Measurements from ENCODE around the gene CFAP157. TPM values are rescaled to one million over a fixed set of nuclear protein-coding genes. Genes with fewer than 3 reads are reported as not detected.

The CFAP157 gene
- total and polyA plus RNA-seq, 2 of the 13 experiments (the other 11 are each of a cell fraction or from before 2014, with no cell fraction given) = 0.07 TPM; not detected in 1

- H3K9ac ChIP-seq (ENCODE audit: insufficient read depth, low read depth, low read length) = no peak overlapping the region
- no peak for ATAC-seq
- no TSS peak for BruUV-seq (replicated peaks)
- H3K36me3 ChIP-seq (replicated peaks in 1 of 2; ENCODE audit: control insufficient read depth in 1 of 2, insufficient read depth in 2 of 2, low read length in 2 of 2) = no peaks in the 10 kb centered on the region
- 68% methylated on average over 9 of the region's 9 CpGs for WGBS (ENCODE audit: low lambda C conversion rate)
- H3K9me3 ChIP-seq (ENCODE audit: low read length) = no peaks in the 10 kb centered on the region
- DNase-seq (ENCODE audit: low spot score) = no peak
- no peak overlapping the region for H2AFZ ChIP-seq (ENCODE audit: low read length)
- no peaks in the 10 kb centered on the region for H3K4me1 ChIP-seq (ENCODE audit: insufficient read depth, low read length)
- ChIA-PET POLR2A (no interaction called here), CTCF (ENCODE audit: low intra/inter-chr PET ratio, low total read pairs) (no interaction called here)
- no peaks in the 10 kb centered on the region for H4K20me1 ChIP-seq (ENCODE audit: insufficient read depth, low read length)
- no peak for FAIRE-seq
- H3K27ac ChIP-seq (ENCODE audit: extremely low read length, insufficient read depth, low read length) = no peak overlapping the region
- H3K4me3 ChIP-seq (replicated peaks in 1 of 3; ENCODE audit: insufficient read depth in 1 of 3, low read depth in 2 of 3, low read length in 3 of 3) = no peak overlapping the region
- TF ChIP-seq CREB1 (IDR thresholded peaks at IDR 0.05) (peak; percentile 88), CREB1 (CRISPR knock-in tag; IDR thresholded peaks at IDR 0.05) (no peak)
- TF ChIP-seq, protein P1, sequence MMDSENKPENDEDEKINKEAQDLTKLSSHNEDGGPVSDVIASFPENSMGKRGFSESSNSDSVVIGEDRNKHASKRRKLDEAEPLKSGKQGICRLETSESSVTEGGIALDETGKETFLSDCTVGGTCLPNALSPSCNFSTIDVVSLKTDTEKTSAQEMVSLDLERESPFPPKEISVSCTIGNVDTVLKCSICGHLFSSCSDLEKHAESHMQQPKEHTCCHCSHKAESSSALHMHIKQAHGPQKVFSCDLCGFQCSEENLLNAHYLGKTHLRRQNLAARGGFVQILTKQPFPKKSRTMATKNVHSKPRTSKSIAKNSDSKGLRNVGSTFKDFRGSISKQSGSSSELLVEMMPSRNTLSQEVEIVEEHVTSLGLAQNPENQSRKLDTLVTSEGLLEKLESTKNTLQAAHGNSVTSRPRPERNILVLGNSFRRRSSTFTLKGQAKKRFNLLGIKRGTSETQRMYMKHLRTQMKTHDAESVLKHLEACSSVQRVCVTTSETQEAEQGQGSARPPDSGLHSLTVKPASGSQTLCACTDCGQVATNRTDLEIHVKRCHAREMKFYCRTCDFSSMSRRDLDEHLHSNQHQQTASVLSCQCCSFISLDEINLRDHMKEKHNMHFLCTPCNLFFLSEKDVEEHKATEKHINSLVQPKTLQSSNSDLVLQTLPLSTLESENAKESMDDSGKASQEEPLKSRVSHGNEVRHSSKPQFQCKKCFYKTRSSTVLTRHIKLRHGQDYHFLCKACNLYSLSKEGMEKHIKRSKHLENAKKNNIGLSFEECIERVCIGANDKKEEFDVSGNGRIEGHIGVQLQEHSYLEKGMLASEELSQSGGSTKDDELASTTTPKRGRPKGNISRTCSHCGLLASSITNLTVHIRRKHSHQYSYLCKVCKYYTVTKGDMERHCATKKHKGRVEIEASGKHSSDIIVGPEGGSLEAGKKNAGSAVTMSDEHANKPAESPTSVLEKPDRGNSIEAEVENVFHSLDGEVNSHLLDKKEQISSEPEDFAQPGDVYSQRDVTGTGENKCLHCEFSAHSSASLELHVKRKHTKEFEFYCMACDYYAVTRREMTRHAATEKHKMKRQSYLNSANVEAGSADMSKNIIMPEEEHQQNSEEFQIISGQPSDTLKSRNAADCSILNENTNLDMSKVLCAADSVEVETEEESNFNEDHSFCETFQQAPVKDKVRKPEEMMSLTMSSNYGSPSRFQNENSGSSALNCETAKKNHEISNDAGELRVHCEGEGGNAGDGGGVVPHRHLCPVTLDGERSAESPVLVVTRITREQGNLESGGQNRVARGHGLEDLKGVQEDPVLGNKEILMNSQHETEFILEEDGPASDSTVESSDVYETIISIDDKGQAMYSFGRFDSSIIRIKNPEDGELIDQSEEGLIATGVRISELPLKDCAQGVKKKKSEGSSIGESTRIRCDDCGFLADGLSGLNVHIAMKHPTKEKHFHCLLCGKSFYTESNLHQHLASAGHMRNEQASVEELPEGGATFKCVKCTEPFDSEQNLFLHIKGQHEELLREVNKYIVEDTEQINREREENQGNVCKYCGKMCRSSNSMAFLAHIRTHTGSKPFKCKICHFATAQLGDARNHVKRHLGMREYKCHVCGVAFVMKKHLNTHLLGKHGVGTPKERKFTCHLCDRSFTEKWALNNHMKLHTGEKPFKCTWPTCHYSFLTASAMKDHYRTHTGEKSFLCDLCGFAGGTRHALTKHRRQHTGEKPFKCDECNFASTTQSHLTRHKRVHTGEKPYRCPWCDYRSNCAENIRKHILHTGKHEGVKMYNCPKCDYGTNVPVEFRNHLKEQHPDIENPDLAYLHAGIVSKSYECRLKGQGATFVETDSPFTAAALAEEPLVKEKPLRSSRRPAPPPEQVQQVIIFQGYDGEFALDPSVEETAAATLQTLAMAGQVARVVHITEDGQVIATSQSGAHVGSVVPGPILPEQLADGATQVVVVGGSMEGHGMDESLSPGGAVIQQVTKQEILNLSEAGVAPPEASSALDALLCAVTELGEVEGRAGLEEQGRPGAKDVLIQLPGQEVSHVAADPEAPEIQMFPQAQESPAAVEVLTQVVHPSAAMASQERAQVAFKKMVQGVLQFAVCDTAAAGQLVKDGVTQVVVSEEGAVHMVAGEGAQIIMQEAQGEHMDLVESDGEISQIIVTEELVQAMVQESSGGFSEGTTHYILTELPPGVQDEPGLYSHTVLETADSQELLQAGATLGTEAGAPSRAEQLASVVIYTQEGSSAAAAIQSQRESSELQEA (CRISPR knock-in tag; IDR thresholded peaks at IDR 0.05; ENCODE audit: not compliant biosample characterization) = no peak
- no peak overlapping the region for H3K4me2 ChIP-seq (ENCODE audit: low read depth, low read length)
- no peaks in the 10 kb centered on the region for H3K79me2 ChIP-seq (ENCODE audit: insufficient read depth, low read length)
- intact Hi-C loops (cut with micrococcal nuclease; ENCODE audit: unreplicated experiment) (no loop called here), in situ Hi-C loops (cut with HindIII; ENCODE audit: extremely low pct_ligation_motif_present, low pct_unique_long_range_greater_than_20kb) (no loop called here)
- H3K27me3 ChIP-seq (ENCODE audit: control insufficient read depth in 1 of 2, insufficient read depth in 2 of 2, low read length in 2 of 2) = no peaks in the 10 kb centered on the region
Measured at GRCh38 chr9:127694890-127695720, 11.7 kb upstream of the CFAP157 start.
